HG03103 (cell line): ENCODE measurements around the gene RETSAT.
"Not testable (repeated sequence)": the region's sequence is repeated elsewhere in the genome, so short reads cannot be mapped to it uniquely, and the experiment has no call there.

Source experiments
- ATAC-seq: cut with Tn5 transposase; IDR thresholded peaks from one replicate; pipeline ENCODE4 v1.9.1; 2021; ENCODE audit warnings: low read depth; ENCODE audit not compliant: unreplicated experiment

Gene RETSAT

DNA sequence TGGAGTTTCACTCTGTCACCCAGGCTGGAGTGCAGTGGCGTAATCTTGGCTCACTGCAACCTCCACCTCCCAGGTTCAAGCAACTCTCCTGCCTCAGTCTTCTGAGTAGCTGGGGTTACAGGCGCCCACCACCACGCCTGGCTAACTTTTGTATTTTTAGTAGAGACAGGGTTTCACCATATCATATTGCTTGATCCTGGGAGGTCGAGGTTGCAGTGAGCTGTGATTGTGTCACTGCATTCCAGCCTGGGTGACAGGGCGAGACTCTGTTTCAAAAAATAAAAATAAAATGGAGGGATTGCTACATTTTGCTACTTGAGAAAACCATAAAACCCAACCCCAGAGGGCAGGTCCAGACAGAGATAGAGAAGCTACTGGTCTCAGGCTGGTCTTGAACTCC, 28.8 kb upstream of the RETSAT start:
- ATAC-seq: not testable (repeated sequence)

DNA sequence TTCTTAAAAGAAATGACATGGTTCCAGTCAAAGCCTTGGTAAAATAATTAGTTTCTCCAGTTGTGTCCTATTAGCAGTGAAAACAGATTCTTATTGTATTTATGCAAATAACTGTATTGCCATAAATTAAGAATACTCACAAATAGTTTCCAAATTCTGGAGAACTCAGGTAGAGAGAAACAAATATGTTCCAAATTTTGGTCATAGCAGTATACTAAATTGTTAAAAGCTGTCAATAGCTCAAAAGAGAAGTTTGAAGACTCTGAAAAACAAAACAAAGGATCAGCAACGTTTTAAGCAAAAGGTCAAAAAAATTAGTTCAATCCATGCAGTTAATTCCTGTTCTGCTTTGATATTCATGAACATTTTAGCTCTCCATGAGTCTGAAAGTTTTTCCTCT, 25.7 kb upstream of the RETSAT start:
- ATAC-seq: no peak

DNA sequence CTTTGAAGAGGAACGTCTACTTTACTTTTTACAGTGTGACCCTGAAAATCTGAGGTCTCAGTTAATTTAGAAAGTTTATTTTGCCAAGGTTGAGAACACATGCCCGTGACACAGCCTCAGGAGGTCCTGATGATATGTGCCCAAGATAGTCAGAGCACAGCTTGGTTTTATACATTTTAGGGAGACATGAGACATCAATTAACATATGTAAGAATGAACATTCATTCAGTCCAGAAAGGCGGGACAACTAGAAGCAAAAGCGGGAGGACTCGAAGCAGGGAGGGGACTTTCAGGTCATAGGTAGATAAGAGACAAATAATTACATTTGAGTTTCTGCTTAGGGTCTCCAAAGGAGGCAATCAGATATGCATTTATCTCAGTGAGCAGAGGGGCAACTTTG, 23.9 kb upstream of the RETSAT start:
- ATAC-seq: no peak

DNA sequence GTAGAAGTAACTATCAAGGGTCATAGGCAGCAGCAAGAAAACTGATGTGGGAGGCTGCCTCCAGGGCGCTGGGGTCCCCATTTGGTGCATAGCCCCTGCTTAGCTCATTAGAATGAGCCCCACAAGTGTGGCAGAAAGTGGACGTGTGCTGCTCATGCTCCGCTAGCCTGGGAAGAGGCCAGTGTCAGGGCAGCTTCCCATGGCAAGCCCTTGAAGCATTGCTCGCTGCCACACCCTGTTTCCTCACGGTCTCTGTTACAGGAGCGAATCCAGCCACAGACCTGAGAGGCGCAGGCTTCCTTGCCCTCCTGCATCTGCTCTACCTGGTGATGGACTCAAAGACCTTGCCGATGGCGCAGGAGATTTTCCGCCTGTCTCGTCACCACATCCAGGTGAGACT, 22.8 kb upstream of the RETSAT start:
- ATAC-seq: no peak

DNA sequence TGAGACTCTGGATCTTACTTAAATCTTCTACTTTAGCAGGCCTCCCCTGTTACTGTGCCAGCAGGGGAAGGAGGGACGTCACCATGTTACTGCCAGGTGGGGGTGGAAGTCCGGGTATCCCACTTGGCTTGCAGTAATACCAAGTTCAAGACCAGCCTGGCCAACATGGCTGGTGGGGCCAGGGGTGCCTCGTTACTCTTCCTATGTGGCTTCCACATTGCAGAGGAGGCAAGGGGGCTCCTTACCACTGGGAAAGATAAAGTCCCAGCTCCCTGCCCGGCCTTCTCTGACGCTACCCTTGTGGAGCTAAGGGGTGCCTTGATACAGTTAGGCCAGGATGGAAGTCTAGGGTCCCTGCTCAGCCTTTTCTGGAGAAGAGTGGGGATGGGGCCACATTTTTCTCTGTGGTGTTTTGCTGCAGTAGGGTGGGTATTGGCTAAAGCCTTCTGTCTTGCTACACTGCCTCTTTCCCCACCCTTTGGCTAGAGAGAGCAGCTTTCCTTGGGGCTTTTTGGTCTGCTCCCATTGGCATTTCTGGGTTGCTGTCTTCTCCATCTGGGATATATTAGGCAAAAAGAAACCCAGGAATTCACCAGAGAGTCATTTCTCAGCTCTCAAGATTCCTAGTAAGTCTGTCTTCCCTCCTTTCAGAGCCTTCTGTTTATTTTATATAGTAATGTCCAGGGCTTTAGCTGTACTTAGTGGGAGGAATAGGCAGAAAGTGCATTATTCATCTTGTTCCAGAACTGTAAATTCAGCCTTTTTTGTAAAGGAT, 22.1 kb upstream of the RETSAT start:
- ATAC-seq: no peak

DNA sequence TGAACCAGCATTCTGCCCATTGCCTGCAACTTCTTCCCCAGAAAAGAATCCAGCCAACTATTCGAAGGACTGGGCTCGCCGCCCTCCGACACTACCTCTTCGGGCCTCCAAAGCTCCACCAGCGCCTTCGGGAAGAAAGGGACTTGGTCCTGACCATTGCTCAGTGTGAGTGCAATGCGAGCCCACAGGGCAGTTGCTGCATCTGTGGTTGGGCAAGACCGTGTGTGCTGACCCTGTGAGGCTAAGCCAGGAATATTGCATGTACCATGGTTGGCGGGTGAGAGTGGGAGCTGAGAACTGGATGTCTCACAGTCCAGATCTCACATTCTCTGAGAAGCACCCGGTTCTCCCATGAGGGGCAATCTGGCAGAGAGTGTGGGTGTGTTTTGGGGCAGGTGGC, 16.7 kb upstream of the RETSAT start:
- ATAC-seq: no peak

DNA sequence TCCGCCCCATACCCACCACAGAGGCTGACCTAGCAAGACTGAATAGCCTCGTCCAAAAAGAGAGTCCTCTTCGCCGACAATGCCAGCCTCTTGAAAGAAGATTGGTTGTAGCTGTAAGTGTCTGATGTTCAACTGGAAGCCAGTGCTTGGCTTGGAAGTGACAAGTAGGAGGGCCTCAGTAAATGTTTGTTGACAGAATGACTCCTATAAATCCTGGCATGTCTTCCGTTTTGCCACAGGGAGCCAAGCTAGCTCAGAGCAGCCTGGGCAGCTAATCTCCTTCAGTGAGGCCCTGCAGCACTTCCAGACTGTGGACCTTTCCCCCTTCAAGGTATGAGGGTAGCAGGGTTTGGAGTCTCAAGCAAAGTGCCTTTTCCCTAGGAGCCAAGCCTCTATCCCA, 15.2 kb upstream of the RETSAT start:
- ATAC-seq: no peak

DNA sequence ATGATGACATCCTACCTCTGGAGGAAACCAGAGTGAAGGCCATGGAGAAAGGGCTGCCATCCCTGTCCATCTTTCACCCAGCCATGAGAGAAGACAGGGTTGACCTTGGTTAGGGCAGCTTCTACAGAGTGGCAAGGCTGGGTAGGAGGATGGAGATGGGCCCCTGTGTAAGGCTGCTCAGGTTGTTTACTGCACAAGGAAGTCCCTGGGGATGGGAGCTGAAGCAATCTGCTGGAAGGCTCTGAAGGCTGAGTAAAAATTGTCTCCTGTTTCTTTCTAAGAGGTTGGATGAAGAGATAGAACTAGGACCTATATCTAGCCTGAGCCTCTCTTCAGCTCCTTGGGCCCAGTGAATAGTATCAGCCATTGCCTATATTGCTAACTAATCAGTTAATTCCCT, 14.6 kb upstream of the RETSAT start:
- ATAC-seq: no peak

DNA sequence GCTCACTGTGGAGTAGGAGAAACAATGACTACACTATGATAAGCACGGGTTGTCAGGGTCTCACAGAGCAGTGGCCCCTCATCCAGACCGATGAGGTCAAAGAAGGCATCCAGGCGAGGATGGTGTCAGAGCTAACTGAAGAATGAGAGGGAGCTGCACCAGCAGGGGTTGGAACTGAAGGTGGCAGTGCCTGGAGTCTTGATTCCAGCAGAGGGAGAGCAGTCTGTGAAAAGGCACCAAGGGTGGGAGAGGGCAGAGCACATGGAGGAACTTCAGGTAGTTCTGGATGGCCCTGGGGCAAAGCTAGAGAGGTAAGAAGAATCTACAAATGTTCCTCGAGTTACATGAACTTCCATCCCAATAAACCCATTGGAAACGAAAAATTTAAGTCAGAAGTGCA, 12.9 kb upstream of the RETSAT start:
- ATAC-seq: no peak

DNA sequence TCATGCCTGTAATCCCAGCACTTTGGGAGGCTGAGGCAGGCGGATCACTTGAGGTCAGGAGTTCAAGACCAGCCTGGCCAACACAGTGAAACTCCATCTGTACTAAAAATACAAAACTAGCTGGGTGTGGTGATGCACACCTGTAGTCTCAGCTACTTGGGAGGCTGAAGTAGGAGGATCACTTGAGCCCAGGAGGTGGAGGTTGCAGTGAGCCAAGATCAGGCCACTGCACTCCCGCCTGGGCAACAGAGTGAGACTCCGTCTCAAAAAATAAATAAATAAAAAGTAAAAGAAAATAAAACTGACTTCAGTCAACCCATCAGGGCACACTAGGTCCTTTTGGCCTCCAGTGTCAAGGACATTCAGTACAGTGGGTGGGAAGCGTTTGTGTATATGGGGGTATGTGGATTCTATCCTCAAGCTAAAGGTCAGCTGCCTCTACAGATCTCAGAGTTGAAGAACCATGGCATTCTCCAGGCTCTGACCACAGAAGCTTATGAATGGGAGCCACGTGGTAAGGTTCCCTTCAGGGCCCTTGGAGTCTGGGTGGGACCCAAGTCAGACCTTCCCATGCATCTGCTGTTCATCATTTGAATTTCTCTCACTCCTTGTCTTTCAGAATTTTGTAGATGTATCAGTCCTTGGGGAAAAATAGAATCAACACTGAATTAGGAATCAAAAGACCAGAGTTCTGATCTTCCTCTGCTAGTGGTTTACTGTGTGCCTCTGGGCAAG, 8.5 kb upstream of the RETSAT start:
- not testable (repeated sequence) for ATAC-seq

DNA sequence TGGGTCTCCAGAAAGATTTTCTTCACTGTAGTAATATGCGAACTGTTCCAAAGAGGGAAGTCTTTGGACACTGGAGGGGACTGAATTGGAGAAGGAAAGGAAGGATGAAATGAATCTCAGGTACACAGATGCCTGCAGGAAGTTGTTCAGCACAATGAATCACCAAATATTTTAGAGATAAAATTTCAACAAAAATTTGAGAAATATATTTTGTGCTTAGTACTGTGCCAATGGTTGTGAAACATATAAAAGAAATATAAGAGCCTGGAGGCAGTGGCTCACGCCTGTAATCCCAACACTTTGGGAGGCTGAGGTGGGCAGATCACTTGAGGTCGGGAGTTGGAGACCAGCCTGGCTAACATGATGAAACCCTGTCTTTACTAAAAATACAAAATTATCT, 3.4 kb upstream of the RETSAT start:
- ATAC-seq: no peak

DNA sequence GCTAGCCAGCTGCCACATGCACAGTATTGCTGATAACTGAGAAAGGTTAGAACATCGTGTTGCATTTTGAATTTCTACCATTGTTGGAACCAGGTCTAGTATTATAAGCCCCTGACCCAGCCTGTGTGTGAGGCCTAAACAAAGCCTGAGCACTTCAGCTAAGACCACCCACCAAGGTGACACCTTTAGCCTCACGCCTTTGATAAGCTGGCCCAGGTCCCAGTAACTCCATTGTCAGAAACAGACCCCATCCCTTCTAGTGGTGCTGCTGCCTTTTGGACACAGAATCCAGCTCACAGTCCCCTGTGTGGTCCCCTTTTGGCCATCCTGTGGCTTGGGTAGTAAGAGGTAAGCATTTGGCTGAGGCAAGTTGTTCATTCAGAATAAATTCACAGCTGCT, 1.9 kb upstream of the RETSAT start:
- ATAC-seq: no peak

DNA sequence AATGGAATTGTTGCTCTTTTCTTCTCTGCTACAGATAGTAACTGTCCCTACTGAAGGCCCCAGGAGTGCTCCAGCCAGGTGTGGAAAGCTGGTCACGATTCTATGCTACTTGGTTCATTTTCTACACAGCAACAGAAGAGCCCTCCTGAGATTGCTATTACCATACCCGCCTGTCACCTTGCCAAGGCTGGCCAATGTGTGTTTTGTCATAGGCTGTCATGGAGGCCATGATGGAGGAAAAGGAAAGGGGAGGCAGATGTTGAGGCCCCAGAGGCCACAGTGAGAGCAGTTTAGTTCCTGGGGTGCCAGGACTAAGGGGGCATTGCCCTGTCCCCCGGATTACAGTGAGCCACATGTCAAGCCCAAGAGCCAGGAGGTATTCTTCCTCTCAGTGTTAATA, 1.2 kb upstream of the RETSAT start:
- no peak for ATAC-seq

DNA sequence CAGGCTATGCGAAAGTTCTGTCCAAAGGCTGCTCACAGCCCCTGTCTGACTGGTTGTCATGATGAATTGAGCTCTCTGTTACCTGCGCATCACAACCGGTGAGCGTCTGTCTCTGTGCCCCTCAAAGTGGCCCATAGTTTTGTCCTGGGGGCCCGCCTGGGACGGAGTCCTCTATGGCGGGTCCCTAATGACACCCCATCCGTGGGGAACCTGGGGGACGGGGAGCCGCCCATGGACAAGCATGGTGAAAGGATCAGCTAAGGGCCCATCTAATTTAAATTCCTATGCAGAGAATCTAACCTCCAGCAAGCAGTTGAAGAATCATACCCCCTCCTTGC, 714 bp upstream of the RETSAT start:
- no peak for ATAC-seq

DNA sequence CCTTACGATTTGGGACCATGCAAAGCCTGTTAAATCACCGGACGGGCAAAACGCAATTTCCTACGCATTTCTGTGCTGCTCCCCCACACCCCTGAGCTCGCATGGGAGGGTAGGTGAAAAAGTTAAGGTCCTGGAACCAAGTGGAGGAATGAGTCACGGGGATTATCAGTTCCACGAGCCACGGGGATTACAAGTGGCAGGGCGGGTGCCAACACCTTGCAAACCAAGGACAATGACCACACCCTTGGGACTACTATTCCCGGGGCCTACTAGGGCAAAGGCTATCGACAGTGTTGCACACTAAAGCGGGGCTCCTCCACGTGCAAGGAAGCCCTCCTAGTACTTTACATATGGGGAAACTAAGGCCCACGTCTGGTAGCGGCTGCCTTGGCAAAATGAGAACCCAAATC, 447 bp downstream of the RETSAT start:
- ATAC-seq: no peak

DNA sequence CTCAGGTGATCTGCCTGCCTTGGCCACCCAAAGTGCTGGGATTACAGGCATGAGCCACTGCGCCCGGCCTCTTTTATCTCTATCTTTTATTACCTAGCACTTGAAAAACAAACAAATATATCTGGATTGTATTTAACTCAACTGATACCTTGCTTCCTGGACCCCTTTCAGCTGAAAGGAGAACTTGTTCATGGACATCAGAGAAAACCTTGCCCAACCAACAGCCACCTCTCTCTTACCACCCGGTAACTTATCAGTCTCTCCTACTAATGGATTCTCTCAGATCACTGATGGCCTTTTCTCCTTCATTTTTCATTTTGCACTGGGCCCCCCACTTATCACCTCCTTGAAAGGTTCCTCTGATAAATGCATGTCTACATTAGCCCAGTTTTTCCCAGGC, 6.7 kb downstream of the RETSAT start:
- ATAC-seq: no peak

DNA sequence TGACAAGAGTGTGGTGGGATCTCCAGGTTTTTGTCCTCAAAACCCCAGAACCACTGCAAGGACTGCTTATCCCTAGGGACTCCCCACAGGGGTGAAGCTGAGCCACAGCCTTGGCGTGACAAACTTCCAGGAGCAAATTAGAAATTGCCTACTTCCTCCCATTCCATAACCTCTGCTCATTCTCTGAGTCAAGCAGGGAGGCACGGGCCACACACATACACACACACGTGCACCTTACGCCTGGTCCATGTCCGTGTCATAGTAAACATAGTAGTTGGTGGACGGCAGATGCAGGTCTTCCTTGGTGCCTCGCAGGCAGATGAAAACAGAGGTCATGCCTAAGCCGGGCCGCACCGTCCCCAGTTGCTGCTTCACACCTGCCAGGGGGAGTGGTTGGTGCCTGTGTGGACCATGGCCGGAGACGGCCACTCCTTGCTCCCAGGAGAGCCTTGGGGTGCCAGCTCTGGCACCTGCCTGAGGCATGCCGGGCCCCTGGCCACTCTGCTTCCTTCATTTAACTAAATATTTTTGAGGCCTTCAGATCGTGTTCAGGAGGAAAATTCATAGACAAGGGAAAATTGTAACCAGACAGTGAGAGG, 9.9 kb downstream of the RETSAT start:
- no peak for ATAC-seq

DNA sequence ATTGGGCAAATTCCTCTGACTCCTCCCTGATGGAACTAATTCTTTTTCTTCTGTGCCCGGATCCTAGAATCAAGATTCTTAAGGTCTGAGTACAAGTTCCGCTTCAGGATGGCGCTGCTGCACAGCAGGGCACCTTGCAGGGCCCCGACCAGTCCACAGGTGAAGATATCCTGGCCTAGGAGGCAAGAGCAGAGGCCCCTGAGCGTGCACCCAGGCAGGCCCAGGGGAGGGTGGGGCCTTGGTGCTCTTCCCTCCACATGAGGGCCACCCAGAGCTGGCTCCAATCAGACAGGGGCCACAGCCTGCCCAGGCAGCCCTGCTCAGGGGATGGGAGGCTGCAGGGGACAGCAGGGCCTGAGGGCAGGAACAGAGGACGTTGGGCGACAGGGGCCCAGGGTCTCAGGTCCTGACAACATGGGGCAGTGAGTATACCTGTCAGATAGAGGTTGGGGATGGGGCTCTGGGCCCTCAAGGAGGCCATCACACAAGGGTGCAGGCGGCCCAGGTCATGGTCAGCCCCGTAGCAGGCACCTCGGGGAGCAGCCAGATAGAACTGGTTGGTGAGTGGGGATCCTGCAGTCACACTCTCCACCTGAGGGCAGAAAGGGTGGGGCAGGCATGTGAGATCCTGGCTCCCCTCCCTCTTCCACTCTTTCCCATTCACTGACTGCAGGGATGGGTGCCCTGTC, 11.0 kb downstream of the RETSAT start:
- ATAC-seq: not testable (repeated sequence)

DNA sequence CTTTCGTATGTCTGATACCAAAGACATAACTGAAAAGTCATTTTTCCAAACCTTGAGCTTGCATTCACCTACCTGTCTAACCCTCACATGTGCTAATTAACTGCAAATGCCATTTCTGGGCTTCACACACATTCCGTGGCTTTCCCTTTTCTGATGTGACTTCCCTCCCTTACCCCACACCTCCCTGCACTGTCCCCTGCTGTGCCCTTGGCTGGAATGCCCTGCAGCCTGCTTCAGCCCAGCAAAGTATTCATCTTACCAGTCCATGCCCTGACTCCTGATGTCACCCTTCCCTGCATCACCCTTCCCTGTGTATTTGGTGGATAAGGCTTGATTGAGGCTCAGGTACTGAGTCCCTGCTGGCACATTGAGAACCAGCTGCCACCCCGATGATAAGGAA, 12.2 kb downstream of the RETSAT start:
- ATAC-seq: no peak

DNA sequence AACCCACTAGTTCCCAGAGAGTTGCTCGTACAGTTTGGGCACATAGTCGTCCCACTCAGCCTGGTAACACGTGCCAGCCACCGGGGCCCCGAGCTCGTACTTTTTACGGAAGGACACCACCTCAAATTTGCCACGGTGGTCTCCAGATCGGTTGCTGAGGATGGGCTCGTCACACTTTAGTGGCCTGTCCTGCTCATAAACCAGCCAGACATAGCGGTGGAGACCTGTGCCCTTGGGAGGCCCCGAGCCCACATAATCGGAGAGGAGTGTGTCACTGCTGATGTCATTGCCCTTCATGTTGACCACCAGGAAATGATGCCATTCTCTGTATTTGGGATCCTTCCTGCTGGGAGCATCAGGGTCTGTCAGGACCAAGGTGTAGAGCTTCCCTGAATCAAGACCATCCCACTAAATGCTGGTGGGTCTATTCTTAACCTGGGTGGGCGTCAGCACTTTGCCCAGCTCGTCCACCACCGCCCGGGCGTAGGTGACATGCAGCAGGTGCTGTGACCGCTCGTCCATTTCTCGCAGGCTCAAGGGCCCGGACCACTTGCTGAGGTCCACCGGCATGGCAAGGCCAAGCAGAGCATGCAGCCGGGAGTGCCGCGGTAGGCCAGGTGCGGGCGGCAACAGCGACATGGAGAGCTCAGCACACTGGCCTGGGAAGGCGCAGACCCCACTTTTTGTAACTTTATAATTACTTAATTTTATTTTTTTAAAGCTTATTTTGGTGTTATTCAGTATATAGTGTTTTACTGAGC, 12.9 kb downstream of the RETSAT start:
- no peak for ATAC-seq
